Trophoblast cell (in vitro differentiated cells and primary cell): ENCODE results near the gene TSC2.

ENCODE experiments used
- DNase-seq, 2 donors: peaks; one replicate each; pipeline ENCODE4 v3.0.0-alpha.2; 2016
- H2AFZ ChIP-seq: 2 replicates; pipeline ENCODE4 v1.6.1; 2013; ENCODE audit warnings: low read length, moderate library complexity, mild to moderate bottlenecking; ENCODE audit not compliant: insufficient read depth, poor library complexity
- H2AK5ac ChIP-seq: 2 replicates; pipeline ENCODE4 v1.6.1; 2013; ENCODE audit warnings: mild to moderate bottlenecking, low read length
- H2BK120ac ChIP-seq: 2 replicates; pipeline ENCODE4 v1.6.1; 2013; ENCODE audit warnings: low read length, mild to moderate bottlenecking, moderate library complexity; ENCODE audit not compliant: insufficient read depth, poor library complexity
- H2BK12ac ChIP-seq: 2 replicates; pipeline ENCODE4 v1.6.1; 2013; ENCODE audit warnings: mild to moderate bottlenecking, low read length, moderate library complexity
- H2BK5ac ChIP-seq: 2 replicates; pipeline ENCODE4 v1.6.1; 2013; ENCODE audit warnings: low read length, low read depth, moderate library complexity, mild to moderate bottlenecking; ENCODE audit not compliant: poor library complexity
- H3K14ac ChIP-seq: 2 replicates; pipeline ENCODE4 v1.6.1; 2013; ENCODE audit warnings: mild to moderate bottlenecking, low read length
- H3K18ac ChIP-seq: 2 replicates; pipeline ENCODE4 v1.6.1; 2013; ENCODE audit warnings: mild to moderate bottlenecking, low read length
- H3K23ac ChIP-seq: 2 replicates; pipeline ENCODE4 v1.6.1; 2013; ENCODE audit warnings: low read length
- H3K27ac ChIP-seq: 2 replicates; pipeline ENCODE4 v1.5.1; 2013; ENCODE audit warnings: low read depth, mild to moderate bottlenecking, inconsistent platforms, low read length, moderate library complexity
- H3K27me3 ChIP-seq: 2 replicates; pipeline ENCODE4 v1.6.1; 2013; ENCODE audit warnings: inconsistent platforms, mild to moderate bottlenecking, low read length, moderate library complexity; ENCODE audit not compliant: insufficient read depth
- H3K36me3 ChIP-seq, 2 experiments: 1 replicate in 1 of 2; 2 replicates in 1 of 2; pipeline ENCODE4 v1.6.1; 2013; ENCODE audit warnings: low read length in 2 of 2, mild to moderate bottlenecking in 2 of 2, moderate library complexity in 1 of 2; ENCODE audit not compliant: insufficient read depth in 2 of 2, control insufficient read depth in 1 of 2
- H3K4ac ChIP-seq: 2 replicates; pipeline ENCODE4 v1.6.1; 2013; ENCODE audit warnings: low read depth, mild to moderate bottlenecking, low read length, moderate library complexity
- H3K4me1 ChIP-seq, 2 experiments: 1 replicate in 1 of 2; 2 replicates in 1 of 2; pipeline ENCODE4 v1.6.1; 2013; ENCODE audit warnings: low read length in 2 of 2, mild to moderate bottlenecking in 2 of 2, moderate library complexity in 1 of 2; ENCODE audit not compliant: insufficient read depth in 2 of 2, control insufficient read depth in 1 of 2
- H3K4me2 ChIP-seq: 2 replicates; pipeline ENCODE4 v1.6.1; 2013; ENCODE audit warnings: inconsistent platforms, mild to moderate bottlenecking, low read length, moderate library complexity
- H3K4me3 ChIP-seq: 2 replicates; pipeline ENCODE4 v1.5.1; 2013; ENCODE audit warnings: mild to moderate bottlenecking, low read depth, low read length, inconsistent platforms
- H3K79me1 ChIP-seq: one replicate; pipeline ENCODE4 v1.6.1; 2013; ENCODE audit warnings: low read length
- H3K79me2 ChIP-seq: 2 replicates; pipeline ENCODE4 v1.6.1; 2013; ENCODE audit warnings: low read length, mild to moderate bottlenecking; ENCODE audit not compliant: control insufficient read depth, insufficient read depth, poor library complexity
- H3K9ac ChIP-seq: 2 replicates; pipeline ENCODE4 v1.6.1; 2013; ENCODE audit warnings: mild to moderate bottlenecking, low read length
- H3K9me3 ChIP-seq: 2 replicates; pipeline ENCODE4 v1.6.1; 2013; ENCODE audit warnings: low read depth, mild to moderate bottlenecking, control low read depth, inconsistent platforms, low read length; ENCODE audit not compliant: insufficient read depth
- H4K12ac ChIP-seq: 2 replicates; pipeline ENCODE4 v1.6.1; 2013; ENCODE audit warnings: low read depth, mild to moderate bottlenecking, low read length, moderate library complexity
- H4K8ac ChIP-seq: 2 replicates; pipeline ENCODE4 v1.6.1; 2013; ENCODE audit warnings: low read depth, mild to moderate bottlenecking, low read length, moderate library complexity
- H4K91ac ChIP-seq: one replicate; pipeline ENCODE4 v1.6.1; 2013; ENCODE audit warnings: low read depth, mild to moderate bottlenecking, low read length, moderate library complexity
- WGBS: extraction: QIAGEN DNeasy Blood & Tissue Kit; methylation state at CpG from one replicate; pipeline ENCODE4 v1.1.7; 2013; ENCODE audit warnings: missing lambda C conversion rate; ENCODE audit not compliant: insufficient read length, insufficient coverage; ENCODE audit errors: extremely low coverage; 5-methylcytosine and 5-hydroxymethylcytosine counted together

TSC2 gene

GRCh38 chr16:2044541-2044940, 3.2 kb upstream of the TSC2 start:
- no CpG with 5 or more reads among the region's 22 CpGs for WGBS
- no peak overlapping the region for H3K4me3 ChIP-seq

DNA sequence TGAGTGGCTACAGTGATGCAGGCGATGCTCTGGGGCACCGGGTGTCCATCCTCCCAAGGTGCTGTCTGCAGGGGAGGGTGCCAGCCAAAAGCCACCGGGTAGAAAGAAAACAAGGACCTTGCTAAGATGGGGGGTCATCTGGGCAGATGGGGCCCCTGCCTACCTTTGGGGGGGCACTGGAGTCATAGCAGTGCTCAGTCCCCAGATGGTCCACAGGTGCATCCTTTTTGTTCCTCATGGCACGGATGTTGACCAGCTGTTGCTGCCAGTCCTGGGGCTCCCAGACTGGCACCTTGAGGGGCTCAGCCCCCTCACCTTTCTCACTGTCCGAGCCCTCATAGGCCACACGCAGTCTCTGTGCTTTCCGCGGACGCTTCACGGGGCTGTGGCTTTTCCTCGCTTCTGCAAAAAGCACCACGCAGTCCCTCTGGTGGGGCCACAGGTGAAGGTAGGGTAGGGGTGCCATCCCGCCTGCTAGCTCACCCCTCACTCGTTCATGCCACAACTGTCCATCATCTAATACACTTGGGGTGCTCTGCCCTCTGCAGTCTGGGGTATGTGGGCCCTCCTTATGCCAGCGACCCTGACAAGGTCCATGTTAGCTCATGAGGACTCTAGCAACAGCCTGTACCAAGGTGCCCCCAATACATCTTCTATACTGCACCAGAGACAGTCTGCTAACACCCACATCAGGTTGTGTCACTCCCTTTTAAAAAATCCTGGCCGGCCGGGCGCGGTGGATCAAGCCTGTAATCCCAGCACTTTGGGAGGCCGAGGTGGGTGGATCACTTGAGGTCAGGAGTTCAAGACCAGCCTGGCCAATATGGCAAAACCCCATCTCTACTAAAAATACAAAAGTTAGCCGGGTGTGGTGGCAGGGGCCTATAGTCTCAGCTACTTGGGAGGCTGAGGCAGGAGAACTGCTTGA, 1.6 kb upstream of the TSC2 start:
- Histone ChIP-seq H2BK120ac (no peak overlapping the region), H3K14ac (no peak overlapping the region), H3K18ac (no peak overlapping the region), H3K4ac (no peak overlapping the region), H2AFZ (no peak overlapping the region), H4K12ac (no peak overlapping the region), H3K36me3 (peaks cover 4 to 5% of the 10 kb centered on the region in 2 experiments), H3K27ac (no peak overlapping the region), H3K79me2 (no peaks in the 10 kb centered on the region), H4K91ac (no peak overlapping the region), H3K9me3 (peaks cover 3% of the 10 kb centered on the region), H3K23ac (no peak overlapping the region), H3K27me3 (no peaks in the 10 kb centered on the region), H4K8ac (no peak overlapping the region), H3K4me2 (no peak overlapping the region), H3K79me1 (peaks cover 3% of the 10 kb centered on the region), H3K9ac (no peak overlapping the region), H2BK12ac (no peak overlapping the region), H3K4me1 (peaks cover 11% of the 10 kb centered on the region in 2 experiments), H2AK5ac (no peak overlapping the region), H2BK5ac (no peak overlapping the region), H3K4me3 (no peak overlapping the region)
- WGBS = no CpG with 5 or more reads among the region's 21 CpGs
- DNase-seq = no peak

More at GRCh38 chr16:2044541-2044940, 3.2 kb upstream of the TSC2 start:
- Histone ChIP-seq H3K4me2 (no peak overlapping the region), H3K9ac (no peak overlapping the region), H2BK12ac (no peak overlapping the region), H3K27ac (no peak overlapping the region), H2BK5ac (no peak overlapping the region), H2AK5ac (no peak overlapping the region), H3K36me3 (no peaks in the 10 kb centered on the region), H3K18ac (no peak overlapping the region), H2BK120ac (no peak overlapping the region), H2AFZ (no peak overlapping the region), H4K12ac (no peak overlapping the region), H3K14ac (no peak overlapping the region), H3K23ac (no peak overlapping the region), H3K4me1 (peaks cover 11% of the 10 kb centered on the region in 2 experiments), H3K27me3 (no peaks in the 10 kb centered on the region), H3K79me1 (peaks cover 3% of the 10 kb centered on the region), H3K9me3 (peaks cover 3% of the 10 kb centered on the region), H3K79me2 (no peaks in the 10 kb centered on the region), H4K8ac (no peak overlapping the region), H3K4ac (no peak overlapping the region), H4K91ac (no peak overlapping the region)
- DNase-seq = no peak

DNA sequence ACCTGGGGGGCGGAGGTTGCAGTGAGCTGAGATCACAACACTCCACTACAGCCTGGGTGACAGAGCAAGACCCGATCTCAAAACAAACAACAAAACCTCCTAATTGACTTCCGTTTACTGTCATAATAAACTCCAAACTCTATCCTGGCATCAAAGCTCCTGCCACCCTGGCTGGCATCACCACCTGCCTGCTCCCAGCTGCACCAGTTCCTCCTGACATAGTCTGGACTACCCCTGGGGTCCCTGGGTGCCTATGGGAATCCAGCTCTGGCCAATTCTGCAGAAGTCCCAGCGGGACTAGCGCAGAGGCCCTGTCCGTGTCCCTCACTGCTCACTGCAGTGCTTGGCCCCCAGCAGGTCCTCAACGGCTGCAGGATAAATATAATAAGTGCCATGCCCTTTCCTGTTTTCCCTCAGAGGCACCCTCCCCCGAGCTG, 874 bp upstream of the TSC2 start:
- Histone ChIP-seq H2AFZ (peak overlapping the region; percentile 84), H2BK120ac (no peak overlapping the region), H2BK5ac (no peak overlapping the region), H3K4me3 (peak overlapping the region; percentile 74), H3K79me1 (peaks cover 3% of the 10 kb centered on the region), H3K36me3 (peaks cover 10 to 11% of the 10 kb centered on the region in 2 experiments), H4K12ac (no peak overlapping the region), H4K8ac (peak overlapping the region; percentile 50), H3K23ac (no peak overlapping the region), H3K27ac (no peak overlapping the region), H3K9me3 (peaks cover 3% of the 10 kb centered on the region), H4K91ac (no peak overlapping the region), H3K4ac (no peak overlapping the region), H3K4me2 (peak overlapping the region; percentile 74), H3K18ac (no peak overlapping the region), H3K27me3 (no peaks in the 10 kb centered on the region), H3K9ac (peak overlapping the region; percentile 8), H3K14ac (no peak overlapping the region), H2AK5ac (no peak overlapping the region), H3K4me1 (peaks cover 11% of the 10 kb centered on the region in 2 experiments), H3K79me2 (no peaks in the 10 kb centered on the region), H2BK12ac (no peak overlapping the region)
- no CpG with 5 or more reads among the region's 8 CpGs for WGBS
- no peak for DNase-seq

DNA sequence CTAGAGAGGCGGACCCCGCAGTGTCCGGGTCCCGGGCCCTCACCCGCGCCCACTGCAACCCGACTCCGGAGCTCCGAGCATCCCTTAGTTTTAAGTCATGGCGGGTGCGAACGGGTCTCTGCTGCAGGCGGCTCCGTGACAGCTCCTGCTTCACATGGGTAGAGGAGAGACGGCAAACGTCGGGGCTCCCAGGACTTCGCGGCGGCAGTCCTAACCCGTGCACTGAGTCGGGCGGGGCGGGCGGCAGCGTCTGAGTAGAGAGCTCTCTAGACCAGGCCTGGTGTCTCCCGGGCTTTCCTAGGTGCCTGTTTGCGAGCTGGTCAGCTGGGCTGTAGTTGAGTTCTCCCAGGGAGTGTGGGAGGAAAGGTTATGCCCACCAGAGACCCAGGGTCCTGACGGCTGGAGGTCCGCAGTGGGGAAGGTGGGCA, 345 bp downstream of the TSC2 start:
- Histone ChIP-seq H3K4me2 (peak overlapping the region; percentile 98), H4K91ac (peak overlapping the region; percentile 72), H2BK5ac (no peak overlapping the region), H3K4ac (peak overlapping the region; percentile 40), H2AK5ac (no peak overlapping the region), H3K9ac (peak overlapping the region; percentile 88), H2BK120ac (peak overlapping the region; percentile 14), H3K14ac (peak overlapping the region; percentile 69), H3K23ac (no peak overlapping the region), H4K8ac (peak overlapping the region; percentile 90), H3K79me1 (peaks cover 3% of the 10 kb centered on the region), H2BK12ac (no peak overlapping the region), H4K12ac (peak overlapping the region; percentile 87), H3K18ac (peak overlapping the region; percentile 82), H3K79me2 (no peaks in the 10 kb centered on the region), H2AFZ (peak overlapping the region; percentile 69), H3K27ac (no peak overlapping the region), H3K4me1 (peaks cover 11% of the 10 kb centered on the region in 2 experiments), H3K9me3 (peaks cover 3% of the 10 kb centered on the region), H3K27me3 (no peaks in the 10 kb centered on the region), H3K4me3 (peak overlapping the region; percentile 94), H3K36me3 (peaks cover 21 to 24% of the 10 kb centered on the region in 2 experiments)
- no CpG with 5 or more reads among the region's 30 CpGs for WGBS
- no peak for DNase-seq
